Measurements from ENCODE around the gene PABPN1. TPM values are rescaled to one million over a fixed set of nuclear protein-coding genes. Genes with fewer than 3 reads are reported as not detected.

PABPN1 gene
- total and polyA plus RNA-seq, 2 of the 13 experiments (the other 11 are each of a cell fraction or from before 2014, with no cell fraction given): 233 to 524 TPM

DNA sequence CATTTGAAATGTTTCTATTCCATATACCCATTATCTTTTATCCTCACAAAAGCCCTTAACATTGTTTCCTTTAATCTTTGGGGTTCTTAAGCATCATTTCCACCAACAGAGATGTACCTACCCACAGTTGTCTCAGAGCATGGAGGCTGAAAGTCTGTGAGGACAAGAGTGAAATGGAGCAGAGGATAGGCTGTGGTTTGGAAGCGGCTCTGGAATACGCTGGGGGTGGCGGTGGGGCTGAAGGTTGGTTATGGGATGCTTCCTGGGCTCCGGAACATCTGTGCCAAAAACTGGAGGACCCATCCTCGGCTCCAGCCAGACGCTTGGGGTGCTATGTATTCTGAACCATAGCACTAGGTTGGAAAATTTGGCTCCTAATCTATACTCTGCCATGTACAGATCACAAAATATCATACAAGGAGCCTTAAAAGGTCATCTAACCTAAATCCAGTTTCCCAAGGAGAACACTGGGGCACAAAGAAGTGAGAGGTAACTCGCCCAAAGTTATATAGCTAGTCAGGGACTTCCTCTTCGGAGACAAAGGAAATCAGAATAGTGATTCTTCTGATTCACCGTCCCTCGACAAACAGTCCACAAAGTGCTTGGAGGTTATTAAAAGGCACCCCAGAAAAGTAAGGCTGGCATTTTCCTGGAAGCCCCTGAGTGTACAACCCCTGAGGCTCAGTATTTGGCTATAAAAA, 21.1 kb upstream of the PABPN1 start (continued):
- no peak for TF ChIP-seq RELA (CRISPR knock-in tag; IDR thresholded peaks at IDR 0.05)
- TF ChIP-seq ZSCAN29 (CRISPR knock-in tag; conservative IDR thresholded peaks at IDR 0.05): peak; percentile 41
- TF ChIP-seq RFX3 (CRISPR knock-in tag; IDR thresholded peaks at IDR 0.05): no peak
- TF ChIP-seq ZNF605 (CRISPR knock-in tag; IDR thresholded peaks at IDR 0.05): peak; percentile 72; the same call in 1 of the 2 replicates
- TF ChIP-seq, protein P1, sequence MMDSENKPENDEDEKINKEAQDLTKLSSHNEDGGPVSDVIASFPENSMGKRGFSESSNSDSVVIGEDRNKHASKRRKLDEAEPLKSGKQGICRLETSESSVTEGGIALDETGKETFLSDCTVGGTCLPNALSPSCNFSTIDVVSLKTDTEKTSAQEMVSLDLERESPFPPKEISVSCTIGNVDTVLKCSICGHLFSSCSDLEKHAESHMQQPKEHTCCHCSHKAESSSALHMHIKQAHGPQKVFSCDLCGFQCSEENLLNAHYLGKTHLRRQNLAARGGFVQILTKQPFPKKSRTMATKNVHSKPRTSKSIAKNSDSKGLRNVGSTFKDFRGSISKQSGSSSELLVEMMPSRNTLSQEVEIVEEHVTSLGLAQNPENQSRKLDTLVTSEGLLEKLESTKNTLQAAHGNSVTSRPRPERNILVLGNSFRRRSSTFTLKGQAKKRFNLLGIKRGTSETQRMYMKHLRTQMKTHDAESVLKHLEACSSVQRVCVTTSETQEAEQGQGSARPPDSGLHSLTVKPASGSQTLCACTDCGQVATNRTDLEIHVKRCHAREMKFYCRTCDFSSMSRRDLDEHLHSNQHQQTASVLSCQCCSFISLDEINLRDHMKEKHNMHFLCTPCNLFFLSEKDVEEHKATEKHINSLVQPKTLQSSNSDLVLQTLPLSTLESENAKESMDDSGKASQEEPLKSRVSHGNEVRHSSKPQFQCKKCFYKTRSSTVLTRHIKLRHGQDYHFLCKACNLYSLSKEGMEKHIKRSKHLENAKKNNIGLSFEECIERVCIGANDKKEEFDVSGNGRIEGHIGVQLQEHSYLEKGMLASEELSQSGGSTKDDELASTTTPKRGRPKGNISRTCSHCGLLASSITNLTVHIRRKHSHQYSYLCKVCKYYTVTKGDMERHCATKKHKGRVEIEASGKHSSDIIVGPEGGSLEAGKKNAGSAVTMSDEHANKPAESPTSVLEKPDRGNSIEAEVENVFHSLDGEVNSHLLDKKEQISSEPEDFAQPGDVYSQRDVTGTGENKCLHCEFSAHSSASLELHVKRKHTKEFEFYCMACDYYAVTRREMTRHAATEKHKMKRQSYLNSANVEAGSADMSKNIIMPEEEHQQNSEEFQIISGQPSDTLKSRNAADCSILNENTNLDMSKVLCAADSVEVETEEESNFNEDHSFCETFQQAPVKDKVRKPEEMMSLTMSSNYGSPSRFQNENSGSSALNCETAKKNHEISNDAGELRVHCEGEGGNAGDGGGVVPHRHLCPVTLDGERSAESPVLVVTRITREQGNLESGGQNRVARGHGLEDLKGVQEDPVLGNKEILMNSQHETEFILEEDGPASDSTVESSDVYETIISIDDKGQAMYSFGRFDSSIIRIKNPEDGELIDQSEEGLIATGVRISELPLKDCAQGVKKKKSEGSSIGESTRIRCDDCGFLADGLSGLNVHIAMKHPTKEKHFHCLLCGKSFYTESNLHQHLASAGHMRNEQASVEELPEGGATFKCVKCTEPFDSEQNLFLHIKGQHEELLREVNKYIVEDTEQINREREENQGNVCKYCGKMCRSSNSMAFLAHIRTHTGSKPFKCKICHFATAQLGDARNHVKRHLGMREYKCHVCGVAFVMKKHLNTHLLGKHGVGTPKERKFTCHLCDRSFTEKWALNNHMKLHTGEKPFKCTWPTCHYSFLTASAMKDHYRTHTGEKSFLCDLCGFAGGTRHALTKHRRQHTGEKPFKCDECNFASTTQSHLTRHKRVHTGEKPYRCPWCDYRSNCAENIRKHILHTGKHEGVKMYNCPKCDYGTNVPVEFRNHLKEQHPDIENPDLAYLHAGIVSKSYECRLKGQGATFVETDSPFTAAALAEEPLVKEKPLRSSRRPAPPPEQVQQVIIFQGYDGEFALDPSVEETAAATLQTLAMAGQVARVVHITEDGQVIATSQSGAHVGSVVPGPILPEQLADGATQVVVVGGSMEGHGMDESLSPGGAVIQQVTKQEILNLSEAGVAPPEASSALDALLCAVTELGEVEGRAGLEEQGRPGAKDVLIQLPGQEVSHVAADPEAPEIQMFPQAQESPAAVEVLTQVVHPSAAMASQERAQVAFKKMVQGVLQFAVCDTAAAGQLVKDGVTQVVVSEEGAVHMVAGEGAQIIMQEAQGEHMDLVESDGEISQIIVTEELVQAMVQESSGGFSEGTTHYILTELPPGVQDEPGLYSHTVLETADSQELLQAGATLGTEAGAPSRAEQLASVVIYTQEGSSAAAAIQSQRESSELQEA (CRISPR knock-in tag; IDR thresholded peaks at IDR 0.05; ENCODE audit: not compliant biosample characterization): no peak
- TF ChIP-seq, protein P2, sequence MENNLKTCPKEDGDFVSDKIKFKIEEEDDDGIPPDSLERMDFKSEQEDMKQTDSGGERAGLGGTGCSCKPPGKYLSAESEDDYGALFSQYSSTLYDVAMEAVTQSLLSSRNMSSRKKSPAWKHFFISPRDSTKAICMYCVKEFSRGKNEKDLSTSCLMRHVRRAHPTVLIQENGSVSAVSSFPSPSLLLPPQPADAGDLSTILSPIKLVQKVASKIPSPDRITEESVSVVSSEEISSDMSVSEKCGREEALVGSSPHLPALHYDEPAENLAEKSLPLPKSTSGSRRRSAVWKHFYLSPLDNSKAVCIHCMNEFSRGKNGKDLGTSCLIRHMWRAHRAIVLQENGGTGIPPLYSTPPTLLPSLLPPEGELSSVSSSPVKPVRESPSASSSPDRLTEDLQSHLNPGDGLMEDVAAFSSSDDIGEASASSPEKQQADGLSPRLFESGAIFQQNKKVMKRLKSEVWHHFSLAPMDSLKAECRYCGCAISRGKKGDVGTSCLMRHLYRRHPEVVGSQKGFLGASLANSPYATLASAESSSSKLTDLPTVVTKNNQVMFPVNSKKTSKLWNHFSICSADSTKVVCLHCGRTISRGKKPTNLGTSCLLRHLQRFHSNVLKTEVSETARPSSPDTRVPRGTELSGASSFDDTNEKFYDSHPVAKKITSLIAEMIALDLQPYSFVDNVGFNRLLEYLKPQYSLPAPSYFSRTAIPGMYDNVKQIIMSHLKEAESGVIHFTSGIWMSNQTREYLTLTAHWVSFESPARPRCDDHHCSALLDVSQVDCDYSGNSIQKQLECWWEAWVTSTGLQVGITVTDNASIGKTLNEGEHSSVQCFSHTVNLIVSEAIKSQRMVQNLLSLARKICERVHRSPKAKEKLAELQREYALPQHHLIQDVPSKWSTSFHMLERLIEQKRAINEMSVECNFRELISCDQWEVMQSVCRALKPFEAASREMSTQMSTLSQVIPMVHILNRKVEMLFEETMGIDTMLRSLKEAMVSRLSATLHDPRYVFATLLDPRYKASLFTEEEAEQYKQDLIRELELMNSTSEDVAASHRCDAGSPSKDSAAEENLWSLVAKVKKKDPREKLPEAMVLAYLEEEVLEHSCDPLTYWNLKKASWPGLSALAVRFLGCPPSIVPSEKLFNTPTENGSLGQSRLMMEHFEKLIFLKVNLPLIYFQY (CRISPR knock-in tag; IDR thresholded peaks at IDR 0.05; ENCODE audit: borderline replicate concordance): no peak
- TF ChIP-seq, protein P3, sequence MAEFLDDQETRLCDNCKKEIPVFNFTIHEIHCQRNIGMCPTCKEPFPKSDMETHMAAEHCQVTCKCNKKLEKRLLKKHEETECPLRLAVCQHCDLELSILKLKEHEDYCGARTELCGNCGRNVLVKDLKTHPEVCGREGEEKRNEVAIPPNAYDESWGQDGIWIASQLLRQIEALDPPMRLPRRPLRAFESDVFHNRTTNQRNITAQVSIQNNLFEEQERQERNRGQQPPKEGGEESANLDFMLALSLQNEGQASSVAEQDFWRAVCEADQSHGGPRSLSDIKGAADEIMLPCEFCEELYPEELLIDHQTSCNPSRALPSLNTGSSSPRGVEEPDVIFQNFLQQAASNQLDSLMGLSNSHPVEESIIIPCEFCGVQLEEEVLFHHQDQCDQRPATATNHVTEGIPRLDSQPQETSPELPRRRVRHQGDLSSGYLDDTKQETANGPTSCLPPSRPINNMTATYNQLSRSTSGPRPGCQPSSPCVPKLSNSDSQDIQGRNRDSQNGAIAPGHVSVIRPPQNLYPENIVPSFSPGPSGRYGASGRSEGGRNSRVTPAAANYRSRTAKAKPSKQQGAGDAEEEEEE (CRISPR knock-in tag; IDR thresholded peaks at IDR 0.05; ENCODE audit: borderline replicate concordance): peak; percentile 38; the same call in 1 of the 2 replicates
- peak; percentile 58; the same call in 1 of the 2 replicates for TF ChIP-seq KLF12 (CRISPR knock-in tag; IDR thresholded peaks at IDR 0.05; ENCODE audit: borderline replicate concordance)
- TF ChIP-seq ZNF678 (CRISPR knock-in tag; IDR thresholded peaks at IDR 0.05): no peak
- no peak for TF ChIP-seq CBX5 (CRISPR knock-in tag; IDR thresholded peaks at IDR 0.05; ENCODE audit: borderline replicate concordance)
